Activated CD8-positive, alpha-beta T cell treated with anti-CD3 and anti-CD28 coated beads for 36 hours (primary cell): Measurements from ENCODE around the gene RNLS. TPM values are rescaled to one million over a fixed set of nuclear protein-coding genes. Genes with fewer than 3 reads are reported as not detected.

ENCODE experiments used
- ATAC-seq: fragments of 200-7000 bp; cut with Tn5 transposase; one replicate; pipeline ENCODE4 v1.10.0; 2021; ENCODE audit warnings: mild to moderate bottlenecking, moderate library complexity
- CTCF ChIA-PET: fragments of 350-600 bp; sonication (Branson Sonifier 250); formaldehyde crosslinking; loops from one replicate; lab custom pipeline; 2021; ENCODE audit warnings: antibody characterized with exemption; lab: Charles Lee
- POLR2A ChIA-PET: fragments of 350-600 bp; sonication (Branson Sonifier 250); formaldehyde crosslinking; loops from one replicate; lab custom pipeline; 2021; ENCODE audit warnings: antibody characterized with exemption; lab: Charles Lee
- DNase-seq: peaks from one replicate; pipeline ENCODE4 v3.0.0-alpha.2; 2020
- H3K27ac Mint-ChIP-seq: one replicate; pipeline ENCODE4 v1.8.0; 2021; ENCODE audit warnings: mild to moderate bottlenecking, mixed read lengths
- H3K27me3 Mint-ChIP-seq: one replicate; pipeline ENCODE4 v1.8.0; 2021; ENCODE audit warnings: mixed read lengths
- H3K36me3 Mint-ChIP-seq: one replicate; pipeline ENCODE4 v1.8.0; 2021; ENCODE audit warnings: low read depth, mixed read lengths
- H3K4me1 Mint-ChIP-seq: one replicate; pipeline ENCODE4 v1.8.0; 2021; ENCODE audit warnings: low read depth, mixed read lengths
- H3K4me3 Mint-ChIP-seq: one replicate; pipeline ENCODE4 v1.8.0; 2021; ENCODE audit warnings: mild to moderate bottlenecking, moderate library complexity, mixed read lengths
- H3K9me3 Mint-ChIP-seq: one replicate; pipeline ENCODE4 v1.8.0; 2021; ENCODE audit warnings: mixed read lengths
- CTCF ChIP-seq: fragments of 200-600 bp; IDR thresholded peaks from one replicate; pipeline ENCODE4 v1.8.0; 2022; ENCODE audit warnings: antibody characterized with exemption, mild to moderate bottlenecking
- intact Hi-C: fragments of 100-400 bp; cut with micrococcal nuclease; formaldehyde crosslinking; loops from one replicate; pipeline ENCODE4 v1.10.0; 2022
- total RNA-seq, 2 experiments: library from RNA; stranded (reverse); gene quantifications; one replicate each; pipeline ENCODE4 v1.2.3, GENCODE V29; 2021

RNLS gene
- total RNA-seq, 2 experiments from 2014 or later = 4.5 TPM

GRCh38 chr10:88465765-88466164, 117.4 kb downstream of the RNLS start:
- CTCF ChIA-PET = no interaction called here
- POLR2A ChIA-PET = no interaction called here
- Mint-ChIP-seq H3K4me3 (no peak overlapping the region), H3K27me3 (no peaks in the 10 kb centered on the region), H3K9me3 (no peaks in the 10 kb centered on the region), H3K4me1 (no peaks in the 10 kb centered on the region), H3K27ac (no peak overlapping the region), H3K36me3 (no peaks in the 10 kb centered on the region)
- no peak for DNase-seq
- ATAC-seq = no peak
- intact Hi-C loops = no loop called here
- TF ChIP-seq CTCF = no peak

DNA sequence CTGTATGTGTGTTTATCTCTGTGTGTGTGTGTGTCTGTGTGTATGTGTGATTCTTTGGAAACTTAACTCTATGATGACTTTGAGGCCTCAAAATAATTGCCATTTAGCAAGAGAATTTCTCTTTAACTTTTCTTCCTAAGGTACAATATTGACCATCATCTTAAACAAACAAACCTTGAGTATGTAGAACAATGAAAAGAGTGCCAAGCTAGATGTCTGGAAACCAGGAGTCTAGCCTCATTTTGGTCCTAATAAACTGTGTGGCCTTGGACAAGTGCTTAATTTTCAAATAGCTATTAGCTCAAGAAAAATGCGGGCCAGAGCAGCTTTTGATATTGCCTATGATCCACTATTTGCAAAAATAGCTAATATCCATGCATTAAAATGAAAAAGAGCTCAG, 119.3 kb downstream of the RNLS start:
- Mint-ChIP-seq H3K27ac (no peak overlapping the region), H3K9me3 (no peaks in the 10 kb centered on the region), H3K4me3 (no peak overlapping the region), H3K4me1 (no peaks in the 10 kb centered on the region), H3K27me3 (no peaks in the 10 kb centered on the region), H3K36me3 (no peaks in the 10 kb centered on the region)
- intact Hi-C loops = no loop called here
- ATAC-seq (no peak), DNase-seq (no peak)
- ChIA-PET CTCF (no interaction called here), POLR2A (no interaction called here)
- TF ChIP-seq CTCF = no peak

GRCh38 chr10:88461426-88461825, 121.7 kb downstream of the RNLS start:
- ATAC-seq (no peak), DNase-seq (no peak)
- no peaks in the 10 kb centered on the region for H3K4me1 Mint-ChIP-seq
- H3K4me3 Mint-ChIP-seq = no peak overlapping the region
- no peaks in the 10 kb centered on the region for H3K27me3 Mint-ChIP-seq
- TF ChIP-seq CTCF = no peak
- intact Hi-C loops = no loop called here
- ChIA-PET CTCF (no interaction called here), POLR2A (no interaction called here)
- no peaks in the 10 kb centered on the region for H3K9me3 Mint-ChIP-seq
- no peak overlapping the region for H3K27ac Mint-ChIP-seq
- H3K36me3 Mint-ChIP-seq = no peaks in the 10 kb centered on the region

- Mint-ChIP-seq H3K4me3 (no peak overlapping the region), H3K9me3 (no peaks in the 10 kb centered on the region), H3K27me3 (no peaks in the 10 kb centered on the region), H3K4me1 (no peaks in the 10 kb centered on the region), H3K27ac (no peak overlapping the region), H3K36me3 (no peaks in the 10 kb centered on the region)
- ATAC-seq = no peak
- intact Hi-C loops = no loop called here
- POLR2A ChIA-PET = no interaction called here
- no peak for TF ChIP-seq CTCF
- DNase-seq = no peak
- CTCF ChIA-PET = no interaction called here
These were observed 123.6 kb downstream of the RNLS start for GRCh38 chr10:88459530-88459929.

DNA sequence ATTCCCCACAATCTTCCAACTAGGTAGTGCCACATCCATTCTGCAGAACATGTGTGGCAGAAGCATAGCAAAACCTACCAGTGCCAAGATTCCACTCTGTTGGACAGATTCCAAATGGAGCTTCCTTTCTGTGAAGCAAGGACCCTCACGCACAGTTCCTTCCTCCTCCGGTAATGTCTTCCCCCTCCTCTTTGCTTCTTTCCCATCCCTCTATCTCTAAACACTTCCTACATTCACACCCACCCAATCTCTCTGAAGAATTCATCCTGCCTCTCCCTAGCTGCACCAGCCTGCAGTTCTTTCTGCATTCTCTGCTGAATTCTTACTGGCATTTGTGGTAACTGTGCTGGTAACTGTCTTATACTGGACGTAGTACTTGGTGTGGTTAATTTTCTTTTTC, 124.9 kb downstream of the RNLS start:
- DNase-seq = no peak
- ChIA-PET CTCF (no interaction called here), POLR2A (no interaction called here)
- intact Hi-C loops = no loop called here
- Mint-ChIP-seq H3K36me3 (no peaks in the 10 kb centered on the region), H3K27me3 (no peaks in the 10 kb centered on the region), H3K4me1 (no peaks in the 10 kb centered on the region), H3K9me3 (no peaks in the 10 kb centered on the region), H3K4me3 (no peak overlapping the region), H3K27ac (no peak overlapping the region)
- no peak for ATAC-seq
- no peak for TF ChIP-seq CTCF
